HG03175 (cell line): ENCODE measurements around the gene GLOD4.
"Not testable (repeated sequence)": the region's sequence is repeated elsewhere in the genome, so short reads cannot be mapped to it uniquely, and the experiment has no call there.

Source experiments
- ATAC-seq: cut with Tn5 transposase; IDR thresholded peaks from one replicate; pipeline ENCODE4 v1.9.1; 2021; ENCODE audit warnings: mild to moderate bottlenecking, moderate library complexity; ENCODE audit not compliant: unreplicated experiment

Gene GLOD4

GRCh38 chr17:802901-803881, 21.1 kb upstream of the GLOD4 start:
- ATAC-seq: no peak

DNA sequence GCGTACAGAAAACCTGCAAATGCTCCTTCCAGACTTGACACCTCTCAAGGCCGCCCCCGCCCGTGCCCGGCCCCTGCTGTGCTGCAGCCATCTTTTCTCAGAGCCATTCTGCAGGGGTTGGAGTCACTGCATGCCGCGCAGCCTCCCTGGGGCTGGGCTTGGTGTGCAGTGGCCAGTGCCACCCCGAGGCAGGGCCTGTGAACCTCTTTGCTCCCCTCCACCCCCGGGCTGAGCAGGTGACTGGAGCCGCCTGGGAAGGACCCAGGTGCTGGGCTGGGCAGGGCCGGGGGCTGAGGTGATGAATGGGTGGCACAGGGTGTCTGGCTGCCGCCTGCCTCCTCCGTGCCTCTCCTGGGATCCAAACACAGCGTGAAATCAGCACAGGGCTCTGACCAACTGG, 20.4 kb upstream of the GLOD4 start:
- no peak for ATAC-seq

DNA sequence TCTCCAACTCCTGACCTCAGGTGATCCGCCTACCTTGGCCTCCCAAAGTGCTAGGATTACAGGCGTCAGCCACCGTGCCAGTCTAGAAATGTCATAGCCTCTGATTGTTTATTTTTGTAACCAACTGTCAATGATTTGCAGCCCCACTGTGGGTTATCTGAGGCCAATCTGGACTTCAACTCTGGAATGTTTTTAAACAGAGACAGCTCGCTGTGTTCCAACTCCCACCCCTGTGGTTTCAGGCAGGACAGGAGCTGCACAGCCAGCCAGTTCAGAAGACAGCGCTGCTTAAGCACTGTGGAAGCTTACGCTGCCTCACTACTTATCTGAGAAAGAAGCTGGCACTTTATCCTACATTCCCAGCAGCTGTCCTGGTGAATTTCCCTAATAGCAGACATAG, 19.6 kb upstream of the GLOD4 start:
- no peak for ATAC-seq

DNA sequence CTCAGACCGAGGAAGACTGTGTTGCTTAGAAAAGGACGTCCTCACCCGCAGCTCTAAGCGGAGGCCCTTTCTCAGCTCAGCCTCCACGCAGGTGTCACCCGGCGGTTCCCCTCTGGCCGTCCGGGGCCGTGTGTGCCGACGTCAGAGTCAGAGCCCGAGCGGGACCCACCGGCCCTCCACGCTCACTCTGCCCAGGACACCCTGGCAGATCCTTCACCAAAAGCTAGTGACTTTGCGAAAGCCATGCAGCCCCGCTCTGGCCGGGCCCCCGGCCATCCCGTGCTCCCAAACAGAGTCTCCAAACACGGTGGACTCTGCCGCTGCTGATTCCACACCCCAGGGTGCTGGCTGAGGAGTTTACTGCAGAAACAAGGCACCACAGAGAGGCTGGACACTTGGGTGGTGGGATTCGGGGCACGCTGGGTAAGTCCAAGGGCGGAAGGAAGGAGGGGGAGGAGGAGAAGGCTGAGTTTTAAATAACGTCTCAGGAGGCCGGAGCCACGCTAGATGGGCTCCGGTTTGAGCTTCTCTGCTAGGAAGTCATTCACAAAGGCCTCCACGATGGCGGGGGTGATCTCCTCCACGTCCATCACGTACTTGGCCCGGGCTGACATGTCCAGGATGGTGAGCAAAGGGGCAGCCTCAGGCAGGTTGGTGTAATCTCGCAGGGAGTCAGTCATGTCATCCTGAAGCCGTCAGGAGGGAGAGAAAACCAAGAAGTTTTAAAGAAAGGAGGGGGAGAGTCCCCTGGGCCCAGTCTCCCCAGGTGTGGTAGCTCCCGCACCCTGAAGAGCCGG, 18.6 kb upstream of the GLOD4 start:
- ATAC-seq: no peak

GRCh38 chr17:799261-799660, 17.2 kb upstream of the GLOD4 start:
- no peak for ATAC-seq

DNA sequence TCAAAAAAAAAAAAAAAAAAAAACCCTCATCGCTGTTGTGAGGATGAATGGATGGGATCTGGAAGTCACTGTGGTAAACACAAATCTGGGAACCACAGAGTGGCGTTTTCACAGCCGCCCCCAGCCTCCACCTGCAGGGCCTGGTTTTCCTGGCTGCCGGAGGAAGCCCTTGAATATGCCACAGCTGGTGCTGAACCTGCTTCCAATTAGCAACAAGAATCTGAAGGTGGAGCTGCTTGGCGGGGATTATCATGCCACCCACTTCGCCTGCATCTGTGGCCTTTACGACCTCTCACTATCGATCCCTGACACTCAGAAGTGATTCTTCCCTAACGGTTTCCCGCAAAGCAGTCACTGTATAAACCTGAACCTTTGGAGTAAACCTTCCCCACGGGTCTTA, 16.2 kb upstream of the GLOD4 start:
- no peak for ATAC-seq

DNA sequence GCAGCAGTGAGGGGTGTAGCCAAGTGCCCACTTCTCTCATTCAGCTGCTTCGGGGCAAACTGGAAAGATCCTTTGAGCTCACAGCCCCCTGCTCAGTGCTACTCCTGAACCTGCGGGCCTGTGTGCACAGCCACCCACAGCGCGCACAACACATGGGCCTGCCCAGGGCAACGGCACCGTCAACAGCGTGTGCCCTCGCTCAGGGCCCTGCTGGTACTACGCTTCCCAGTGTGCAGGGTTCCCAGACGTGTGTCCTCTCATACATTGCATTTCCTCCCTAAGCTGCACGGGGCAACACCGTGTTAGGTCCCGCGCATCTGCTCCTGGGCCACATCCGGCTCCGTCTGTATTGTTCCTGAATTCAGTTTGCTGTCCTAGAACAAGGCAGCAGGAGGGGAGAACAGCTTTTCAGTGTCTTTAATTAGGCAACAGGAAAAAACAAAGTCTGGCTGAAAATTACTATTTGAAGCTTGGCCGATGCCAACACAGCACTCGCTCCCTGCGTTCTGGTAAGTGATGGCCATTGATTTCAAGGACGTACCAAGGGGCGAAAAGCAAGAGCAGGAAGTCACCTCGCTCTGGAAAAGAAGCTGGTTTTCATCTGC, 15.3 kb upstream of the GLOD4 start:
- no peak for ATAC-seq

GRCh38 chr17:796609-797008, 14.5 kb upstream of the GLOD4 start:
- no peak for ATAC-seq

DNA sequence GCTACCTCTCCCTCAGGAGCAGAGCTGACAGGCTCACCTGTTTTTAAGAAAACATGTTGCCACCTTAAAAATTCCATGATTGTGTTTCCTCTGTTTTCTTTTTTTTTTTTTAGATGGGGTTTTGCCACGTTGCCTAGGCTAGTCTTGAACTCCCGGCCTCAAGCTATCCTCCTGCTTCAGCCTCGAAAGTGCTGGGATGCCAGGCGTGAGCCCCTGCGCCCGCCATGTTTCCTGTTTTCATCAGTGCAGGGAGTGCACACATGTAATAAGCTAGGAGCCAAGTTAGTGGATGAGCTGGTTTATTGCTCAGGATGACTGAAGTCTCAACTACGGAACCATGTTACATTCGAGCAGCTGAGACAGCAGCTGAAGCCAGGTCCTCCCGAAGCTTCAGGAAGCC, 13.6 kb upstream of the GLOD4 start:
- ATAC-seq: no peak

GRCh38 chr17:795276-795675, 13.2 kb upstream of the GLOD4 start:
- ATAC-seq: no peak

- no peak for ATAC-seq
Measured at GRCh38 chr17:794876-795275, 12.8 kb upstream of the GLOD4 start.

DNA sequence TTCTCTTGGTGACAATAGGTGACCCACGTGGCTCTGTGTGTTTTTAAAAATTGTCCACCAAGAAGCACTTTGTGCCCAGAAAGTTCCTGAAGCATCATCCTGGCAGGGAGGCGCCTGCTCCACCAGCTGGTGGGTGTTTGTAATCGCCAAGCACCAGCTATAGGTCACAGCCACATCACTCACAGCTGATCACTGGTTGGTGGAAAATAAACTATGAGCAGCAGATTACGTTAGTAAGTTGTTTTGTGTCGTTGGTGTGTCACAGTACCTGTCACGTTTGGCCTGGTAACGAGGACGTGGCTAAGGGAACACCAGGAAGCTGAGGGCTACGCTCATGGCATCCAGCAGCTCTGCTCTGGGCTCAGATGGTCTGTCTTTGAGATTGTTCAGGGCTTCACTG, 10.2 kb upstream of the GLOD4 start:
- ATAC-seq: no peak

- no peak for ATAC-seq
Measured at GRCh38 chr17:791829-792228, 9.7 kb upstream of the GLOD4 start.

DNA sequence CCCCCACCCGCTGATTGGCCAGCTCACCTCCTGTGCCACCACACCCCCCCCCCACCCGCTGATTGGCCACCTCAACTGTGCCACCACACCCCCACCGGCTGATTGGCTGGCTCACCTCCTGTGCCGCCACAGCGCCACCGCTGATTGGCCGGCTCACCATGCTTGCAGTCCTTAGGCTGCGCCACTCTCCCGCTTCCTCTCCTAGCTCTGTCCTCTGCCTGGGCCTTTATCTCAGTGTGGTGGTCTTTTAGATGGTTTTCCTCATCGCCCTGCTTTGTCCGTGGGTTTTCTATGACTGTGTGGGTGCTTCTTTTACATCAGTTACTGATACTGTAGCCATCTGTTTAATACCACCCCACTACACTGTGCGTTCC, 8.8 kb upstream of the GLOD4 start:
- not testable (repeated sequence) for ATAC-seq

- ATAC-seq: not testable (repeated sequence)
Measured at GRCh38 chr17:789931-790873, 8.1 kb upstream of the GLOD4 start.

GRCh38 chr17:789160-789840, 7.2 kb upstream of the GLOD4 start:
- ATAC-seq: no peak

DNA sequence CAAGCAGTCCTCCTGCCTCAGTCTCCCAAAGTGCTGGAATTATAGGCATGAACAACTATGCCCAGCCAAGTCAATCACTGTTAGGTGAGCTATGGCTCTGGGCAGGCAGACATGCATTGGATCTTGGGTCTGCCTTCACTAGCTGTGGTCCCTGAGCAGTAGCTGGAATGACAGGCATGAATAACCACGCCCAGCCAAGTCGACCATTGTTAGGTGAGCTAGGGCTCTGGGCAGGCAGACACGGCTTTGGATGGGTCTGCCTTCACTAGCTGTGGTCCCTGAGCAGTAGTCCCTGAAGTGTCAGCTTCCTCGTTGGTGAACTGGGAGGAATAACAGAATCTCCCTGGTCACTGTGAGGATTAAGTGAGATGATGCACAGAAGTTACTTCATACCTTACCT, 6.5 kb upstream of the GLOD4 start:
- no peak for ATAC-seq

GRCh38 chr17:787641-788221, 5.7 kb upstream of the GLOD4 start:
- no peak for ATAC-seq

GRCh38 chr17:785901-786300, 3.8 kb upstream of the GLOD4 start:
- ATAC-seq: not testable (repeated sequence)

DNA sequence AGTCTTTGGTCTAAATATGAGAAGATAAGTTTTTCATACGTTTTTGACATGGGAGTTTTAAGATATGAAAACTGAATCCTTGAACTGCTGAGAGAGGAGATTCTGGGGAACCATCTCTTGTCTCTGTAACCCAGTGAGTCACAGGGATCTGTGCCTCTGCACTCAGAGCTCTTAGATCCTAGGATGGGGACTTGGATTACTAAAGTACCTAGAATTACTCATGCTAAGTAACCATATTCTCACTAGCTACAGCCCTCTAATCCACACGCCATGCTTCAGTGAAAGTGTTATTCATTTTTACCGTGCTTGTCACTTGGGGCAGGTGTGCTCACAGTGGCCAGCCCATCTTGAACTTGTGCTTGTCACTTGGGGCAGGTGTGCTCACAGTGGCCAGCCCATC, 2.1 kb upstream of the GLOD4 start:
- no peak for ATAC-seq
